GM23248 (cell line): Measurements from ENCODE around the gene IZUMO1R.

Experiments used
- EZH2 ChIP-seq: fragments of 200-600 bp; sonication (generic); IDR thresholded peaks from 2 replicates; pipeline ENCODE4 v1.6.1; 2018; ENCODE audit warnings: antibody characterized with exemption, mild to moderate bottlenecking; ENCODE audit not compliant: insufficient read depth, poor library complexity, severe bottlenecking
- EZH2phosphoT487 ChIP-seq: fragments of 200-600 bp; sonication (generic); IDR thresholded peaks from 2 replicates; pipeline ENCODE4 v1.6.1; 2018; ENCODE audit warnings: antibody characterized with exemption, moderate library complexity, mild to moderate bottlenecking, low read depth; ENCODE audit not compliant: insufficient read depth

DNA sequence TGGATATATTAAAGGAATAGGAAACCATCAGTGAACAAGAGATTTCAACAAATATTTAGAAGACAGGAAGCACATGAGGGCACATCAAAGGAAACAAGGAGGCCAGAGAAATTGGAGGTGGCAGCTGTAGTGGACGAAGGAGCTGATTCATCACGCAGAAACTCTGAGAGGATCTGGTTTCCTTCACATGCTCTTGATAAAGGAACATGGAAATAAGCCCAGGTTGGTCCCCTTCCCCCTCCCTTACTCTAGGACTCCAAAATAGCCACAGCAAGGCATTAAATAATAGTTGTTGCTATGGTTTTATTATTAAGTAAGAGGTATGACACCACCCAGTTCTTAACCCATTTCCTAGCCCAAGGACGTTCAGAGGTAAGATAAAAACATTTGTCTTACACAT, 11.3 kb downstream of the IZUMO1R start:
- TF ChIP-seq EZH2 (no peak), EZH2phosphoT487 (no peak)
